Body of pancreas (tissue), 4 donors: ENCODE measurements around the gene CPEB4.

Experiments
- POLR2A ChIP-seq, 3 donors: fragments of 450-650 bp; IDR thresholded peaks; one replicate each; pipeline ENCODE4 v1.6.1; 2016; ENCODE audit warnings: antibody characterized with exemption in 3 of 3, mild to moderate bottlenecking in 2 of 3
- TF ChIP-seq, protein P1 (sequence below), 7 experiments: fragments of 450-650 bp in 4 of 7; fragments of 200-600 bp in 3 of 7; sonication (generic) in 3 of 7; IDR thresholded peaks; one replicate each; pipeline ENCODE4 v1.5.1; 2016 to 2019; ENCODE audit warnings: antibody characterized with exemption in 7 of 7

DNA sequence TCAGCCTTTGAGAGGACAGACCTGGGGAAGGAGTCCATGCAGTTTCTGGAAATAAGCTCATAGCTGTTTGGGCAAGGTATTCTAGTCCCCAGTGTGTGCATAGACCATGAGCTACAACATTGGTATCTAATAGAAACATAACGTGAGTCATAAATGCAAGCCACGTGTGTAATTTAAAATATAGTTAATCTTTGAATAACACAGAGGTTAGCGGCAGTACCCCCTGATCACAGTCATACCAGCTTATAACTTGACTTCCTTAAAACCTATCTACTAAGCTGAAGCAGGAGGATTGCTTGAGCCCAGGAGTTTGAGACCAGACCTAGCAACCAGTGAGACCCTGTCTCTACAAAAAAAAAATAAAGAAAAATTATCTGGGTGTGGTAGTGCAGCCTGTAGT is 46.4 kb upstream of the CPEB4 start:
- TF ChIP-seq, protein P1, sequence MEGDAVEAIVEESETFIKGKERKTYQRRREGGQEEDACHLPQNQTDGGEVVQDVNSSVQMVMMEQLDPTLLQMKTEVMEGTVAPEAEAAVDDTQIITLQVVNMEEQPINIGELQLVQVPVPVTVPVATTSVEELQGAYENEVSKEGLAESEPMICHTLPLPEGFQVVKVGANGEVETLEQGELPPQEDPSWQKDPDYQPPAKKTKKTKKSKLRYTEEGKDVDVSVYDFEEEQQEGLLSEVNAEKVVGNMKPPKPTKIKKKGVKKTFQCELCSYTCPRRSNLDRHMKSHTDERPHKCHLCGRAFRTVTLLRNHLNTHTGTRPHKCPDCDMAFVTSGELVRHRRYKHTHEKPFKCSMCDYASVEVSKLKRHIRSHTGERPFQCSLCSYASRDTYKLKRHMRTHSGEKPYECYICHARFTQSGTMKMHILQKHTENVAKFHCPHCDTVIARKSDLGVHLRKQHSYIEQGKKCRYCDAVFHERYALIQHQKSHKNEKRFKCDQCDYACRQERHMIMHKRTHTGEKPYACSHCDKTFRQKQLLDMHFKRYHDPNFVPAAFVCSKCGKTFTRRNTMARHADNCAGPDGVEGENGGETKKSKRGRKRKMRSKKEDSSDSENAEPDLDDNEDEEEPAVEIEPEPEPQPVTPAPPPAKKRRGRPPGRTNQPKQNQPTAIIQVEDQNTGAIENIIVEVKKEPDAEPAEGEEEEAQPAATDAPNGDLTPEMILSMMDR (IDR thresholded peaks at IDR 0.05): no peak
- TF ChIP-seq POLR2A (IDR thresholded peaks at IDR 0.05): no peak
